ENCODE measurements around the gene IKZF2. TPM values are rescaled to one million over a fixed set of nuclear protein-coding genes. Genes with fewer than 3 reads are reported as not detected.

IKZF2 gene
- total RNA-seq, 1 experiment from 2014 or later, result 1.6 TPM

GRCh38 chr2:213084261-213084660 lies 67.2 kb downstream of the IKZF2 start:
- Histone ChIP-seq H3K27me3 (ENCODE audit: insufficient read depth, low read length) (no peaks in the 10 kb centered on the region), H3K4me2 (ENCODE audit: low read length) (no peak overlapping the region), H3K9ac (ENCODE audit: low read length) (no peak overlapping the region), H3K36me3 (ENCODE audit: control insufficient read depth in 1 of 2, insufficient read depth in 2 of 2, low read length in 2 of 2) (no peaks in the 10 kb centered on the region), H3K27ac (ENCODE audit: low read depth, low read length) (no peak overlapping the region), H3K4me1 (ENCODE audit: control insufficient read depth in 1 of 2, insufficient read depth in 2 of 2, low read length in 2 of 2) (no peaks in the 10 kb centered on the region), H3K79me2 (ENCODE audit: insufficient read depth, low read length) (no peaks in the 10 kb centered on the region), H3K9me2 (ENCODE audit: insufficient read depth) (no peaks in the 10 kb centered on the region), H2AFZ (ENCODE audit: low read depth, low read length, poor library complexity, severe bottlenecking) (no peak overlapping the region), H3K4me3 (replicated peaks in 1 of 2; ENCODE audit: low read depth in 1 of 2, low read length in 2 of 2) (no peak overlapping the region), H4K20me1 (ENCODE audit: insufficient read depth) (no peaks in the 10 kb centered on the region), H3K9me3 (ENCODE audit: control insufficient read depth in 1 of 2, insufficient read depth in 1 of 2, low read depth in 1 of 2, low read length in 2 of 2) (no peaks in the 10 kb centered on the region)
- DNase-seq (ENCODE audit: low read depth, low spot score) (no peak), ATAC-seq (no peak)
- ChIA-PET RAD21 (ENCODE audit: low non-redundant PET in 1 of 2, low total read pairs in 2 of 2, uncharacterized antibody in 2 of 2, unreplicated experiment in 2 of 2) (no interaction called here), POLR2A (no interaction called here), CTCF (no interaction called here)
- intact Hi-C loops (cut with micrococcal nuclease), result no loop called here
- no TSS peak for BruUV-seq (replicated peaks)
- no peak for TF ChIP-seq EZH2 (IDR thresholded peaks at IDR 0.05)
- TF ChIP-seq TCF7L2 (IDR thresholded peaks at IDR 0.05; ENCODE audit: borderline replicate concordance, extremely low read depth, insufficient read depth, insufficient read length), result no peak
- no peak for TF ChIP-seq SRF (IDR thresholded peaks at IDR 0.05; ENCODE audit: low read depth)
- TF ChIP-seq EZH2phosphoT487 (IDR thresholded peaks at IDR 0.05; ENCODE audit: borderline replicate concordance), result no peak
- no peak for TF ChIP-seq ELF1 (IDR thresholded peaks at IDR 0.05; ENCODE audit: borderline replicate concordance, low read depth)
- no peak for TF ChIP-seq SP1 (IDR thresholded peaks at IDR 0.05; ENCODE audit: low read depth)
- TF ChIP-seq RAD21 (IDR thresholded peaks at IDR 0.05; ENCODE audit: low read depth), result no peak
- TF ChIP-seq CEBPB (IDR thresholded peaks at IDR 0.05; ENCODE audit: low read depth), result no peak

- H3K4me3 ChIP-seq (replicated peaks in 1 of 2; ENCODE audit: low read depth in 1 of 2, low read length in 2 of 2), result no peak overlapping the region
- no peaks in the 10 kb centered on the region for H3K4me1 ChIP-seq (ENCODE audit: control insufficient read depth in 1 of 2, insufficient read depth in 2 of 2, low read length in 2 of 2)
- H3K27ac ChIP-seq (ENCODE audit: low read depth, low read length), result no peak overlapping the region
- no peak overlapping the region for H3K9ac ChIP-seq (ENCODE audit: low read length)
- no peaks in the 10 kb centered on the region for H3K79me2 ChIP-seq (ENCODE audit: insufficient read depth, low read length)
- RAD21 ChIA-PET (ENCODE audit: low non-redundant PET in 1 of 2, low total read pairs in 2 of 2, uncharacterized antibody in 2 of 2, unreplicated experiment in 2 of 2), result no interaction called here
- no peaks in the 10 kb centered on the region for H3K36me3 ChIP-seq (ENCODE audit: control insufficient read depth in 1 of 2, insufficient read depth in 2 of 2, low read length in 2 of 2)
- CTCF ChIA-PET, result no interaction called here
- no peak for ATAC-seq
- H3K9me2 ChIP-seq (ENCODE audit: insufficient read depth), result no peaks in the 10 kb centered on the region
- no peak overlapping the region for H3K4me2 ChIP-seq (ENCODE audit: low read length)
- POLR2A ChIA-PET, result no interaction called here
- no peaks in the 10 kb centered on the region for H3K9me3 ChIP-seq (ENCODE audit: control insufficient read depth in 1 of 2, insufficient read depth in 1 of 2, low read depth in 1 of 2, low read length in 2 of 2)
- H2AFZ ChIP-seq (ENCODE audit: low read depth, low read length, poor library complexity, severe bottlenecking), result no peak overlapping the region
- no peaks in the 10 kb centered on the region for H3K27me3 ChIP-seq (ENCODE audit: insufficient read depth, low read length)
- no peak for DNase-seq (ENCODE audit: low read depth, low spot score)
- no peaks in the 10 kb centered on the region for H4K20me1 ChIP-seq (ENCODE audit: insufficient read depth)
- no TSS peak for BruUV-seq (replicated peaks)
- intact Hi-C loops (cut with micrococcal nuclease), result no loop called here
- TF ChIP-seq POLR2A (IDR thresholded peaks at IDR 0.05; ENCODE audit: borderline replicate concordance, extremely low read depth, insufficient read depth, insufficient read length) (no peak), EZH2 (IDR thresholded peaks at IDR 0.05) (no peak), CBX3 (IDR thresholded peaks at IDR 0.05; ENCODE audit: low read depth) (no peak), RAD21 (IDR thresholded peaks at IDR 0.05; ENCODE audit: low read depth) (no peak), FOSL1 (IDR thresholded peaks at IDR 0.05; ENCODE audit: low read depth) (no peak), EGR1 (IDR thresholded peaks at IDR 0.05; ENCODE audit: low read depth) (no peak), SIN3A (IDR thresholded peaks at IDR 0.05; ENCODE audit: low read depth) (no peak), ZNF274 (IDR thresholded peaks at IDR 0.05; ENCODE audit: low read depth, low read length) (no peak), REST (IDR thresholded peaks at IDR 0.05; ENCODE audit: low read depth) (no peak), YY1 (IDR thresholded peaks at IDR 0.05; ENCODE audit: extremely low read depth, insufficient replicate concordance, low read depth, low read length) (no peak), ZFX (IDR thresholded peaks at IDR 0.05) (no peak), EZH2phosphoT487 (IDR thresholded peaks at IDR 0.05; ENCODE audit: borderline replicate concordance) (no peak)
These were observed 70.3 kb downstream of the IKZF2 start for GRCh38 chr2:213080969-213081617.
